ENCODE measurements around the gene UACA. TPM values are rescaled to one million over a fixed set of nuclear protein-coding genes. Genes with fewer than 3 reads are reported as not detected.
"Not testable (repeated sequence)": the region's sequence is repeated elsewhere in the genome, so short reads cannot be mapped to it uniquely, and the experiment has no call there.

The UACA gene
- total and polyA plus RNA-seq, 2 experiments from 2014 or later = 64.0 to 135 TPM

DNA sequence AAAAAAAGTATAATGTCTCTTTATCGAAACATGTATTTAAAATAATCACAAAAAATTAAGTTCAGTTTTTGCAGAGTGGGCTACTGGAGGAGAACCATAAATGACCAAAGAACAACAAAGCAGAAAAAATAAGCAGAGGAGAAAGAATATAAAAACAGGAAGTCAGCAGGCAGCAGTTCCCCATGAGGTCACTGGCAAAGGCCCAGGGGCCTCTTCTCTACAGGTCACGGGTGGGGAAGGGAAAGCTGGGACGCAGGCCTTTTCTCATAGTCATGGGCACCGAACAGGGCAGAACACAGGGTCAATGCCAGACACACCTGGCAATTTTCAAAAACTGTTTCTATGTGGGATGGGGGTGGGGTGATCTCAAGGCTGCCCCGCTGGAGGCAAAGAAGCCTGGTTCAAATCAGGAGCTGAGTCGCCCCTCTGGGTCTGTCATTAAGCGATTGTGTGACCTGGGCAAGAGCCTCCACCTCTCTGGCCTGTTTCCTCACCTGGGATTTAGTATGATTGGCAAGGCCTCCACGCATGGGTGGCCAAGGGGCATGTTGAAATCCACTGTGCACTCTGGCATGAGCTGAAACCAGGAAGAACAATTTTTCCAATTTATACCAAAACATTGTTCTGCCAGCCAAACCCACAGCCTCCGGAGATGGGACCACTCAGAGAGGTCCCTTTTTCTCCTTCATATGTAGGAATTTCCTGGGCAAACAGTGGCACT is 43.8 kb upstream of the UACA start:
- DNase-seq = no peak
- TF ChIP-seq EZH2phosphoT487 (IDR thresholded peaks at IDR 0.05; ENCODE audit: insufficient read depth, low read depth) = no peak
- no peaks in the 10 kb centered on the region for H3K27me3 ChIP-seq (replicated peaks; ENCODE audit: insufficient read depth)
- no peaks in the 10 kb centered on the region for H3K9me3 ChIP-seq (ENCODE audit: low read depth)
- 88 to 92% methylated on average over 9 of the region's 9 CpGs for WGBS, 2 experiments (ENCODE audit: low coverage in 1 of 2, low lambda C conversion rate in 2 of 2, missing lambda C conversion rate in 2 of 2)
- no peak overlapping the region for H2AFZ ChIP-seq
- H3K79me2 ChIP-seq (ENCODE audit: insufficient read depth) = no peaks in the 10 kb centered on the region
- H3K9ac ChIP-seq = no peak overlapping the region
- in situ Hi-C loops (cut with MboI) = no loop called here
- H3K27ac ChIP-seq = no peak overlapping the region
- peaks cover 12% of the 10 kb centered on the region for H3K4me1 ChIP-seq (ENCODE audit: insufficient read depth)
- no peaks in the 10 kb centered on the region for H4K20me1 ChIP-seq (ENCODE audit: insufficient read depth)
- no peaks in the 10 kb centered on the region for H3K36me3 ChIP-seq (ENCODE audit: low read depth)
- no peak overlapping the region for H3K4me3 ChIP-seq
- H3K4me2 ChIP-seq (ENCODE audit: unreplicated experiment) = no peak overlapping the region
- peaks cover 9% of the 10 kb centered on the region; the same call in 1 of the 2 replicates for H3F3A ChIP-seq (ENCODE audit: insufficient read depth)
- no peaks in the 10 kb centered on the region for H3K9me2 ChIP-seq (ENCODE audit: insufficient read depth)

DNA sequence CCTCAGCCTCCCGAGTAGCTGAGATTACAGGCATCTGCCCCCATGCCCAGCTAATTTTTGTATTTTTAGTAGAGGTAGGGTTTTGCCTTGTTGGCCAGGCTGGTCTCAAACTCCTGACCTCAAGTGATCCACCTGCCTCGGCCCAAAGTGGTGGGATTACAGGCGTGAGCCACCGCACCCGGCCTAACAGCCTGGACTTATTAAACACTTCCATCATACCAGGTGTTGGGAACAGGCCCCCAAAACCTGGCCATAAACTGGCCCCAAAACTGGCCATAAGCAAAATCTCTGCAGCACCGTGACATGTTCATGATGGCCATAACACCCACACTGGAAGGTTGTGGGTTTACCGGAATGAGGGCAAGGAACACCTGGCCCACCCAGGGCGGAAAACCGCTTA is 41.0 kb upstream of the UACA start:
- in situ Hi-C loops (cut with MboI); H3K9ac ChIP-seq; H3K27ac ChIP-seq; H3K9me2 ChIP-seq (ENCODE audit: insufficient read depth); H3K79me2 ChIP-seq (ENCODE audit: insufficient read depth); H3K4me2 ChIP-seq (ENCODE audit: unreplicated experiment); H2AFZ ChIP-seq; H4K20me1 ChIP-seq (ENCODE audit: insufficient read depth); H3K4me3 ChIP-seq; DNase-seq; H3K27me3 ChIP-seq (replicated peaks; ENCODE audit: insufficient read depth); H3K9me3 ChIP-seq (ENCODE audit: low read depth); H3K36me3 ChIP-seq (ENCODE audit: low read depth): not testable (repeated sequence)
- Histone ChIP-seq H3K4me1 (ENCODE audit: insufficient read depth) (peaks cover 36% of the 10 kb centered on the region), H3F3A (ENCODE audit: insufficient read depth) (peaks cover 37% of the 10 kb centered on the region)
- 96 to 97% methylated on average over 9 of the region's 9 CpGs for WGBS, 2 experiments (ENCODE audit: low coverage in 1 of 2, low lambda C conversion rate in 2 of 2, missing lambda C conversion rate in 2 of 2)

DNA sequence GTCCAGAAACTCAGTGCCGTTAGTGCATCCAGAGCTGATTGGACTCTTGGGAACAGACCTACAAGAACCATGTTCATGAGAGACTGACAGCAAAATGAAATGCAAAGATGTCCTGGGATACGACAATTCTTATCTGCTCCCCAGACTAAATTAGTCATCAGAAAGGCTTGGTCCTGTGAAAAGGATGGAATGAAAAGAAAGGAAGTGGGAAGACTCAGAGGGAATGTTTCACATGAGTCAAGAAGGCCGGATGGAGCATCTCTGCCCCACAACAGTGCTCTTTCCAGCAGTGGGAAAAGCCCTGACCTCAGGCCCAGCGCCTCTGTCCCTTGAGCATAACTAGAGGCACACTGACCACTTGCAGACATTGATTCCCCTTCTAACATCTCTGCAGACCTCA is 39.3 kb upstream of the UACA start:
- Histone ChIP-seq H3K4me2 (ENCODE audit: unreplicated experiment) (peak overlapping the region; percentile 40), H3K9me2 (ENCODE audit: insufficient read depth) (no peaks in the 10 kb centered on the region), H3K27me3 (replicated peaks; ENCODE audit: insufficient read depth) (no peaks in the 10 kb centered on the region), H3K9me3 (ENCODE audit: low read depth) (no peaks in the 10 kb centered on the region), H2AFZ (0 out of 2 replicates have a peak overlapping the region, but pooled peaks have one; percentile 7), H3F3A (ENCODE audit: insufficient read depth) (peaks cover 41% of the 10 kb centered on the region), H3K36me3 (ENCODE audit: low read depth) (no peaks in the 10 kb centered on the region), H4K20me1 (ENCODE audit: insufficient read depth) (no peaks in the 10 kb centered on the region), H3K79me2 (ENCODE audit: insufficient read depth) (no peaks in the 10 kb centered on the region), H3K27ac (peak overlapping the region; percentile 37), H3K4me1 (ENCODE audit: insufficient read depth) (peaks cover 41% of the 10 kb centered on the region), H3K9ac (no peak overlapping the region), H3K4me3 (no peak overlapping the region)
- TF ChIP-seq EZH2phosphoT487 (IDR thresholded peaks at IDR 0.05; ENCODE audit: insufficient read depth, low read depth) (no peak), EZH2 (IDR thresholded peaks at IDR 0.05; ENCODE audit: insufficient read depth, poor library complexity, severe bottlenecking) (no peak)
- DNase-seq = peak; percentile 59
- in situ Hi-C loops (cut with MboI) = no loop called here
- 28 to 30% methylated on average over 4 of the region's 4 CpGs for WGBS, 2 experiments (ENCODE audit: low coverage in 1 of 2, low lambda C conversion rate in 2 of 2, missing lambda C conversion rate in 2 of 2)

DNA sequence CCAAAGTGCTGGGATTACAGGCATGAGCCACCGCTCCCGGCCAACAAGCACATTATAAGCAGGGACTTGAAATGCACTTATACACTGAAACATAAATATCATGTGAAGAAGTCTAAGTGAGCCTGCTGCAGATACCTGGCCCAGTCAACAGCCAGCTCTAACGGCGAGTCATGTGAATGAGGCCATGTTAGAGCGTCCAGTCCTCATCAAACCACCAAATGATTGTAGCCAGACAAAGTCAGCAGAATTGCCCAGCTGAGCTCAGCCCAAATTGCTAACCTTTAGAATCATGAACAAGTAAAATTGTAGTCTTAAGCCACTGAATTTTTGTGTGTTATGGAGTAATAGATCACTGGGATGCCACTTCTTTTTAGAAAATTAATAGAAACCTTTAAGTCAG is 37.8 kb upstream of the UACA start:
- DNase-seq = no peak
- no peaks in the 10 kb centered on the region for H3K36me3 ChIP-seq (ENCODE audit: low read depth)
- no peaks in the 10 kb centered on the region for H3K27me3 ChIP-seq (replicated peaks; ENCODE audit: insufficient read depth)
- H3K4me3 ChIP-seq = no peak overlapping the region
- H3K79me2 ChIP-seq (ENCODE audit: insufficient read depth) = no peaks in the 10 kb centered on the region
- H3F3A ChIP-seq (ENCODE audit: insufficient read depth) = peaks cover 41% of the 10 kb centered on the region
- H2AFZ ChIP-seq = no peak overlapping the region
- no peak overlapping the region for H3K9ac ChIP-seq
- H3K4me2 ChIP-seq (ENCODE audit: unreplicated experiment) = no peak overlapping the region
- H3K27ac ChIP-seq = peak overlapping the region; percentile 83
- no peak for TF ChIP-seq EZH2 (IDR thresholded peaks at IDR 0.05; ENCODE audit: insufficient read depth, poor library complexity, severe bottlenecking)
- no peak for TF ChIP-seq EZH2phosphoT487 (IDR thresholded peaks at IDR 0.05; ENCODE audit: insufficient read depth, low read depth)
- no peaks in the 10 kb centered on the region for H4K20me1 ChIP-seq (ENCODE audit: insufficient read depth)
- in situ Hi-C loops (cut with MboI) = no loop called here
- H3K9me3 ChIP-seq (ENCODE audit: low read depth) = no peaks in the 10 kb centered on the region
- no peaks in the 10 kb centered on the region for H3K9me2 ChIP-seq (ENCODE audit: insufficient read depth)
- peaks cover 43% of the 10 kb centered on the region for H3K4me1 ChIP-seq (ENCODE audit: insufficient read depth)
- WGBS, 2 experiments (ENCODE audit: low coverage in 1 of 2, low lambda C conversion rate in 2 of 2, missing lambda C conversion rate in 2 of 2) = 71 to 78% methylated on average over 5 of the region's 5 CpGs

All from GM23248 (cell line).